Measurements from ENCODE around the gene ARHGAP31. TPM values are rescaled to one million over a fixed set of nuclear protein-coding genes. Genes with fewer than 3 reads are reported as not detected.

ARHGAP31 gene
- polyA plus RNA-seq, 3 donors: 4.7 to 9.8 (median 7.6) TPM

DNA sequence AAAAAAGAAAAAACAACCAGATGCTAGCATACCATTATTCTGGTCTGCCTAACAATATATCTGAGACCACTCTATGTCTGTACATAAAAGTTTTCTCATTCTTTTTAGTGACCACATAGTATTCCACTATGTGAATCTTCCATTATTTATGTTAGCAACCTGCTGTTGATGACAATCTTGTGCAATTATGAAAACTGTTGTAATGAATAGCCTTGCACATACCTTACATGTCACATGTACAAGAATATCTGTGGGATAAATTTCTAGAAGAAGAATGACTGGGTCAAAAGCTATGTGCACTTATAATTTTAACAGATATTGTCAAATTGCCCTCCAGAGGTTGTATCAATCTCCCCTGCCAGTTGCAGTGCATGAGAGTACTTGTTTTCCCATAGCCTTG, 62.5 kb downstream of the ARHGAP31 start:
- peak in 1 of 3 donors; percentile 40 for DNase-seq
- Histone ChIP-seq H3K27me3 (ENCODE audit: control insufficient read depth in 2 of 2, insufficient read depth in 2 of 2, low read length in 2 of 2) (no peaks in the 10 kb centered on the region), H4K20me1 (ENCODE audit: insufficient read depth, low read length) (peaks cover 34% of the 10 kb centered on the region), H2AFZ (ENCODE audit: insufficient read depth, low read depth, low read length, poor library complexity, severe bottlenecking) (no peak overlapping the region), H3K9me3 (replicated peaks in 1 of 2; ENCODE audit: control insufficient read depth in 1 of 2, insufficient read depth in 1 of 2, low read length in 2 of 2) (no peaks in the 10 kb centered on the region), H3K36me3 (replicated peaks in 1 of 2; ENCODE audit: control insufficient read depth in 1 of 2, insufficient read depth in 2 of 2, low read length in 2 of 2) (peaks cover 0 to 3% of the 10 kb centered on the region in 2 donors), H3K27ac (ENCODE audit: low read depth in 1 of 2, low read length in 2 of 2) (no peak overlapping the region), H3K4me3 (replicated peaks in 1 of 3; ENCODE audit: low read depth in 2 of 3, low read length in 3 of 3) (no peak overlapping the region), H3K4me1 (ENCODE audit: control insufficient read depth in 1 of 2, insufficient read depth in 2 of 2, low read length in 2 of 2) (peaks cover 30 to 37% of the 10 kb centered on the region in 2 donors), H3K9ac (ENCODE audit: insufficient read depth, low read length, poor library complexity, severe bottlenecking) (no peak overlapping the region), H3K79me2 (ENCODE audit: insufficient read depth, low read length) (peaks cover 4% of the 10 kb centered on the region), H3K4me2 (replicated peaks; ENCODE audit: extremely low read depth, low read length, poor library complexity, severe bottlenecking) (no peak overlapping the region)
- Mint-ChIP-seq H3K36me3 (peaks cover 0 to 3% of the 10 kb centered on the region in 2 donors), H3K4me3 (no peak overlapping the region), H3K9me3 (no peaks in the 10 kb centered on the region), H3K4me1 (peaks cover 37% of the 10 kb centered on the region), H3K27ac (peak overlapping the region in 4 of 7 donors; percentile 68 to 74 (median 74)), H3K27me3 (ENCODE audit: low read depth in 3 of 3) (peaks cover 0 to 5% (median 0%) of the 10 kb centered on the region in 3 donors)
- TF ChIP-seq, protein P1, sequence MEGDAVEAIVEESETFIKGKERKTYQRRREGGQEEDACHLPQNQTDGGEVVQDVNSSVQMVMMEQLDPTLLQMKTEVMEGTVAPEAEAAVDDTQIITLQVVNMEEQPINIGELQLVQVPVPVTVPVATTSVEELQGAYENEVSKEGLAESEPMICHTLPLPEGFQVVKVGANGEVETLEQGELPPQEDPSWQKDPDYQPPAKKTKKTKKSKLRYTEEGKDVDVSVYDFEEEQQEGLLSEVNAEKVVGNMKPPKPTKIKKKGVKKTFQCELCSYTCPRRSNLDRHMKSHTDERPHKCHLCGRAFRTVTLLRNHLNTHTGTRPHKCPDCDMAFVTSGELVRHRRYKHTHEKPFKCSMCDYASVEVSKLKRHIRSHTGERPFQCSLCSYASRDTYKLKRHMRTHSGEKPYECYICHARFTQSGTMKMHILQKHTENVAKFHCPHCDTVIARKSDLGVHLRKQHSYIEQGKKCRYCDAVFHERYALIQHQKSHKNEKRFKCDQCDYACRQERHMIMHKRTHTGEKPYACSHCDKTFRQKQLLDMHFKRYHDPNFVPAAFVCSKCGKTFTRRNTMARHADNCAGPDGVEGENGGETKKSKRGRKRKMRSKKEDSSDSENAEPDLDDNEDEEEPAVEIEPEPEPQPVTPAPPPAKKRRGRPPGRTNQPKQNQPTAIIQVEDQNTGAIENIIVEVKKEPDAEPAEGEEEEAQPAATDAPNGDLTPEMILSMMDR (IDR thresholded peaks at IDR 0.05): no peak
- intact Hi-C loops (cut with micrococcal nuclease): loop anchor here in 1 of 2 donors (10.0 kb wide), 1 partner anchor 108 kb away; the partner anchor contains the start of genes POGLUT1 and TMEM39A

DNA sequence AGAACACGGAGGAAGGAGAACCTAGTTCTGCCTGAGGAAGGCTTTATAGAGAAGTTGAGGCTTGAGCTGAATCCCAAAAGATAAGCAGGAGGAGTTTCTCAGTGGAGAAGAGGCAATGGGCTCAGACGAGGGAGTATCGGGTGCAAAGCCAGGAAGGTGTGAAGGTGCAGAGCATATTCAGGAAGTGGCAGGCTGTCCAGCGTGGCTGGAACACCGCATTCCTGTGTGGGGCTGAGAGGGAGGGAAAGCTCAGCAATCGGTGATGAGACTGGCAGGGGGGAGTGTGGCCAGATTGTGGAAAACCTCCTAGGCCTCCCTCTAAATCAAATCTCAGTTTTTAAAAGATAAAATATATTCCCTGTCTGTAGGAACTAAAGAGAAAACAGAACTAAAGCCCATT, 63.0 kb downstream of the ARHGAP31 start:
- Histone ChIP-seq H3K9ac (ENCODE audit: insufficient read depth, low read length, poor library complexity, severe bottlenecking) (no peak overlapping the region), H4K20me1 (ENCODE audit: insufficient read depth, low read length) (peaks cover 36% of the 10 kb centered on the region), H3K4me3 (replicated peaks in 1 of 3; ENCODE audit: low read depth in 2 of 3, low read length in 3 of 3) (peak overlapping the region; percentile 10 to 53 (median 30)), H3K27ac (ENCODE audit: low read depth in 1 of 2, low read length in 2 of 2) (peak overlapping the region in 1 of 2 donors; percentile 38), H3K9me3 (replicated peaks in 1 of 2; ENCODE audit: control insufficient read depth in 1 of 2, insufficient read depth in 1 of 2, low read length in 2 of 2) (no peaks in the 10 kb centered on the region), H3K4me1 (ENCODE audit: control insufficient read depth in 1 of 2, insufficient read depth in 2 of 2, low read length in 2 of 2) (peaks cover 24 to 31% of the 10 kb centered on the region in 2 donors), H3K36me3 (replicated peaks in 1 of 2; ENCODE audit: control insufficient read depth in 1 of 2, insufficient read depth in 2 of 2, low read length in 2 of 2) (peaks cover 0 to 7% of the 10 kb centered on the region in 2 donors), H3K27me3 (ENCODE audit: control insufficient read depth in 2 of 2, insufficient read depth in 2 of 2, low read length in 2 of 2) (no peaks in the 10 kb centered on the region), H3K79me2 (ENCODE audit: insufficient read depth, low read length) (peaks cover 4% of the 10 kb centered on the region), H3K4me2 (replicated peaks; ENCODE audit: extremely low read depth, low read length, poor library complexity, severe bottlenecking) (peak overlapping the region; percentile 45), H2AFZ (ENCODE audit: insufficient read depth, low read depth, low read length, poor library complexity, severe bottlenecking) (no peak overlapping the region)
- peak overlapping the region; percentile 51 to 78 (median 73) for H3K27ac Mint-ChIP-seq
- intact Hi-C loops (cut with micrococcal nuclease): loop anchor here in 1 of 2 donors (10.0 kb wide), 1 partner anchor 108 kb away; the partner anchor contains the start of genes POGLUT1 and TMEM39A
- H3K36me3 Mint-ChIP-seq: peaks cover 0 to 3% of the 10 kb centered on the region in 2 donors
- DNase-seq: no peak
- WGBS (ENCODE audit: insufficient coverage): 56% methylated on average over 4 of the region's 6 CpGs
- H3K4me3 Mint-ChIP-seq: peak overlapping the region; percentile 60 to 82
- peaks cover 0 to 5% (median 0%) of the 10 kb centered on the region in 3 donors for H3K27me3 Mint-ChIP-seq (ENCODE audit: low read depth in 3 of 3)
- H3K9me3 Mint-ChIP-seq: no peaks in the 10 kb centered on the region
- H3K4me1 Mint-ChIP-seq: peaks cover 32% of the 10 kb centered on the region
- TF ChIP-seq, protein P1 (IDR thresholded peaks at IDR 0.05): no peak
